A204.1 (cell line): ENCODE results near the gene PPP3R2.
"Not testable (repeated sequence)": the region's sequence is repeated elsewhere in the genome, so short reads cannot be mapped to it uniquely, and the experiment has no call there.

Experiments used
- FAIRE-seq: peaks from 2 replicates; lab custom pipeline; 2012; peaks lifted over from hg19 to GRCh38; lab: Jason Lieb, UNC

Gene PPP3R2, protein sequence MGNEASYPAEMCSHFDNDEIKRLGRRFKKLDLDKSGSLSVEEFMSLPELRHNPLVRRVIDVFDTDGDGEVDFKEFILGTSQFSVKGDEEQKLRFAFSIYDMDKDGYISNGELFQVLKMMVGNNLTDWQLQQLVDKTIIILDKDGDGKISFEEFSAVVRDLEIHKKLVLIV

DNA sequence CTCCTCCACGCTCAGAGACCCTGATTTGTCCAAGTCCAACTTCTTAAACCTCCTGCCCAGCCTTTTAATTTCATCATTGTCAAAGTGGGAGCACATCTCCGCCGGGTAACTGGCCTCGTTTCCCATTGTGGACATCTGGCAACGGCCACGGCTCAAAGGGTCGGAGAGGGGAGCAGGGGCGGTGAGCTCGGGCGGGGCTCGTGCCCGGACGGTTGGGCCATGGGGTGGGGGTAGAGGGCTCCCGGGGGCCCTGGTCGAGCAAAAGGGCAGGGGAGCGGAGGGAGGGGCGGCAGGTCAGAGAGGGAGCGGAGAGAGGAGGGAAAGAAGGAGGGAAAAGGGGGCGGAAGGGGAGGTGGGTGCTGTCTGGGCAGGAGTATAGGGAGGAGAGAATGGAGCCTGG, at the start of gene PPP3R2:
PPP3R2 (minus strand) TSS at position 174 of the 400 bp plus-strand sequence; CDS start at position 126, 48 bp downstream.
- no peak for FAIRE-seq

DNA sequence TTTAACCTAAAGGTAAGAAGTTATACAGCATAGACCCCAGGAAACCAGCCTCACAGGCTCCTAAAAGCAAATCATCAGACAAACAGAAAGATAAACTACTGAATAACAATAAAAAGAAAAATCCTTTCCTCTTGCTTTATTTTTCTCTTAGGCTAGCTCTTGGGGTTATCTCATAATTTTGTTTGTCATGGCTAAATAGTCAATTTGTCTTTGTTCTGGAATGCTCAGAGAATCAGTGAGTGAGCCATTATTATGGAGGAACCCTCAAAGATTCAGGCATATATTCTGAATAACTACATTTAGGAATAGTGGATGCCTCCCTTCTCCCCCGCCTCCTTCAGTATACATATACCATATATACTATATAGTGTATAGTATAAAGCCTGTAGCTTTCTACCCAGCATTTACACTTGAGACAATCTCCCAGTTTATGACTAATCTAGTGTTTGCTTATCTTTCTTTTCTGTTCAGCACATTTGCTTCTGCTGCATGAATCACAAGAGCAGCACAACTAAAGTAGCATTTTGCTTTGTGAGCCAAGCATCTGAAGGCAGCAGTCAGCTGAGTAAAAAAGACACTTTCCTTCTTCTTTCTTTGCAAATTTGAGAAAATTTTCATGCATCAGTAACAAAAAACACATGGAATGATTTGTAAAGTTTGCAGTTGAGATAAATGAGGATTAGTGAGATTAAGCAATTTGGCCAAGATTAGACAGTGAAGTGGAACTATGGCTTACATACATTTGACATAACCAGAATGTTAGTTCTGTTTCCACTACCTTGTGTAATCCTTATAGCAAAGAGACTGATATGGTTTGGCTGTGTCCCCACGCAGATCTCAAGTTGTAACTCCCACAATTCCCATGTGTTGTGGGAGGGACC, 45.3 kb upstream of the PPP3R2 start:
- no peak for FAIRE-seq

DNA sequence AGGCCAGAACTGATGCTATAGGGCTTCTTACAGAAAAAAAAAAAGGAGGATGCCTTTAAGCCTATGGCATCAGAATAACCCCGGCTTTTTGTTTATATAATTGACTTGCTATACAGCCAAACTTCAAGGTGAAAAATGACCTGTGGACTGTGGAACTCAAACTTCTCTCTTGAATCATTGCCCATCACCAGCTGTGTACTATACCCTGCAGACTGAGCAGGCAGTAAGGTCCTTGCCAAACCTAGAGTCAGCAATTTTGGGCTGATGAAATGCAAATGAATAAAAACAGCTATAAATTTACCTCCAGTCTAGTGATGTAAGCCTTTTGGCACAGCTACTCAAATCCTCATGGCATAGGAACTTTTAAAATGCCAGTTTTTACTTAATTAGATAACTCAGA, 44.5 kb upstream of the PPP3R2 start:
- no peak for FAIRE-seq

DNA sequence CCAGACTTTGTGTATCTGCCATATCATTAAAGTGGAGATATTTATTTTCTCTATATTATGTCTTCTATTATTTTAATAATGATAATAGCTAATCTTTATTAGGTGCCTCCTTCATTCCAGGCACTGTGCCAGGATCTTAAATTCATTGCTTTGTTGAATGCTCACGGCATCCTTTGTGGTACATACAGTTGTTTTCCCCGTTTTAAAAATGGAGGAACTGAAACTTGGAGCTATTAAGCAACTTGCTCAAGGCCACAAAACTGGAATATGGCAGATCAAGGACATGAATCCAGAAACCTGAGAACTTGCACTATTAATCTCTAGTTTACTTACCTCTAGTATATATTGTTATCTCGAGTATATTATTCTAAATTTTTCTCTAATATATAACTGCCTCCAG, 41.5 kb upstream of the PPP3R2 start:
- no peak for FAIRE-seq

DNA sequence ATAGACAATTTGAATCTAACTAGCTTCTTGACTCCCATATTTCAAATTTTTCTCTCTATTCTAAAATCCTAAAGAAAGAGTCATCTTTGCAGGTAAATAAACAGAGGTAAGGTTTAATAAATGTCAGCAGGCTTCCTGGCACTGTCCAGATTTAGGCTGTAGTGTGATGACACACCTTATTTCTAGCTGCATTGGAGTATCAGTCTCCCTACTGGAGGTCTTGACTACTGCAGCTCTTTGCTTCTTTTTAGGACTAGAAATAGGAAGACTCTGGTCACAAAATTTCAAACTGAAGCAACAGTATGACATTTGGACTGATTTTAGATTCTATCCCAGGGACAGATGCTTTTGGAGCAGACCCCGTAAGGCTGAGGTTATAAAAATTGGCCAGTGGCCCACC, 40.7 kb upstream of the PPP3R2 start:
- FAIRE-seq: no peak

DNA sequence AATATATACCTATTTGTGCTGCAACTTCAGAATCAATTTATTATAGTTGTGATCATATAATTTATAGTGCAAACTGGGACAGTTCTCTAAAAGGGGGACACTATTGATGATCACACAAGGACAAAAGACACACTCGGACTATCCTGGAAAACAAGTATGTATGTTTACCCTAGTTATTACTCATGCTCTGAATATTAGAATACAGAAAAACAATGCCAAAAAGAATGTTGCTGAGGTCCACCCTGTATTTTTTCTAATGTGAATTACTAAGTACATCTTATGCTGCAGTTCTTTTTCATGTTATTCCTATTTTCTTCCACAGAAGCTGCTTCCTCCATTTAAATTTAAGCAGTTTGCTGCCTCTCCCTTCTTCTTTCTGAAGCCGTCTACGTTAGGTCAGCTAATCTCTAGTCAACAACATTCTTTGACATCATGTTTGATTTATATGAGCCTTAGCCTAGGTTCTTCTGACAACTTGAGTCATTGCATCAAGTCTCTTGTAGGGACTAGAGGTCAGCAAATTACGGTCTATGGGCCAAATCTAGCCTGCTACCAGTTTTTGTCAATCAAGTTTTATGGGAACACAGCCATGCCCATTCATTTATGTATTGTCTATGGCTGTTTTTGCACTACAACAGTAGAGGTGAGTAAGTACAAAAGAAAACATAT, 40.1 kb upstream of the PPP3R2 start:
- no peak for FAIRE-seq

DNA sequence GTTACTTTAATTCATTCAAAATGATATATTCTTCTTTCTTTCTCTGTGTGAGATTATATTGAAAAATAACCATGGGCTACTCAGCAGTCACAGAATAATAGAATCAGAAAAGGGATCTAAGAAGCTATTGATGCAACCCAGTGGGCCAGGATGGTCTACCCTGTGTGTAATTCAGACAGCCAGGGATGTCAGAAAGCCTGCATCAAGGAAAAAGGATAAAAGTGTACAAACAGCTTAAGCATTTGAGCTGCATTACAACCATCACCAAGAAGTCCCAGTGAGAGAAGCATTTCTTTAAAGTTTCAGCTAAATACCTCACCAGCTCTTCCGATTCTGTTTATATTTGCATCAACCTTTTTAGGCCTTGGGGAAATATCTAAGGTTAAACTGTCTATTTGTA, 37.8 kb upstream of the PPP3R2 start:
- no peak for FAIRE-seq

DNA sequence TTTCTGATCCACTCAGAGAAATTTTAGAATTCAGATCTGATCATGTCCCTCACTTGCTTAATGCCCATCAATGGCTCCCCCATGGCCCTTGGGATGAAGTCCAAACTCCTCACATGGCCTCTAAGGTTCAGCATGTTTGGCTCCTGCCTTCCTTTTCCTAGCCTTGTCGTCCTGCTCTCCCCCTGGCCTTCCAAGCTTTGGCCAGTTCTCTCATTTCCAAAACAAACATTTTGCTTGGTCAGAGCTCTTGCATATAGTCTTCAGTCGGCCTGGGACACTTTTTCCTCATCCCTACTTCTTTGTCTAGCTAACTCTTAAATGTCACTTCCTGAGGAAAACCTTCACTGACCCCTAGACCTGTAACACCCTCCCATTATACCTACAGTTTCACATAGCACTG, 37.1 kb upstream of the PPP3R2 start:
- FAIRE-seq: no peak

DNA sequence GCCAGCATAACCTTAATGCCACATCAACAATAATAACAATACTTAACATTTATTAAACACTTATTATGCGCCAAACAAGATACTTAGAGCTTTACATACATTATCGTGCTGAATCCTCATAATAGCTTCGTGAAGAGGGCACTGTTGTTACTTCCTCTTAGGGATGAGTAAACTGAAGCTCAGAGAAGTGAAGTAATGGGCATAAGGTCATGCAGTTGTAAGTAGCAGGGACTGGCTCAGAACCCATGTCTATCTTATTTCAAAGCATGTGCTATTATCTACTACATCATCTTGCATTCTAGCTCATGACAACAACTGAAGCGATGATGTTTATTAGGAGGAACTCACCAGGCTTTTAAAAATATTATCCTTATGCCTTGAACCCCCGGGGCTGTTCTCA, 34.9 kb upstream of the PPP3R2 start:
- no peak for FAIRE-seq

DNA sequence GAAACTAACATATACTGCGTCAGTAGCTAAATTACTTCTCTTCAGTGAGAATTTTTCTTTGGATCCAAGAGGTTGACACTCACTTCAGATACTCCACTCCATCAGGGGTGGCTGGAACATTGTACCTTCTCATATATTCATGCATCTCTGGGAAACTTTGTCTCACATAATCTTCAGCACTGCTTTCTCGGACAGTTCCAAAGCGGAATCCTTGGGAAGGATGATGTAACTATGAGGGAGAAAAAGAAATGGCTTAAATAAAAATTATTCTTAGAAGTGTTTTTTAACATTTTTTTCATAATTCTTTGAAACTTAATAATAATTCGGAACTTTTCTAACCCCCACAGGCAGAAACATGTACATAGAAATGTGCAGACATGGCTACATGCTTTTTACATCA, 33.4 kb upstream of the PPP3R2 start:
- no peak for FAIRE-seq

DNA sequence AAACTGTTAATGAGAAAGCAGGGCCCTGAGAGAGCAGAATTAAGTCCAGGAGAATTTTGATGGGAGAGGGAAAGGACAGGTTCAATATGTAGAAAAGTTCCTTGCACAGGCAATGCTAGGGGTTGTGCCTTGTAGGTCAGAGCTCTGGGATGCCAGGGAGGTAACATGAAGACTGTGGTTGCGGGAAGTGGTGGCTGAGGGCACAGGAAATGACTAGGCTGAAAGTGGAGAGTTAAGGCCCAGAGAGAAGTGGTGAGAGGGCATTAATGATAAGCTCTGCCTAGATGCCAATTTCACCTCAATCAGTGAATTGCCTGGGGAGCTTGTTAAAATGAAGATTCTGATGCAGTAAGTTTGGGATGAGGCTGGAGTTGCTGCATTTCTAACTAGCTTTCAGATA, 31.5 kb upstream of the PPP3R2 start:
- FAIRE-seq: no peak

DNA sequence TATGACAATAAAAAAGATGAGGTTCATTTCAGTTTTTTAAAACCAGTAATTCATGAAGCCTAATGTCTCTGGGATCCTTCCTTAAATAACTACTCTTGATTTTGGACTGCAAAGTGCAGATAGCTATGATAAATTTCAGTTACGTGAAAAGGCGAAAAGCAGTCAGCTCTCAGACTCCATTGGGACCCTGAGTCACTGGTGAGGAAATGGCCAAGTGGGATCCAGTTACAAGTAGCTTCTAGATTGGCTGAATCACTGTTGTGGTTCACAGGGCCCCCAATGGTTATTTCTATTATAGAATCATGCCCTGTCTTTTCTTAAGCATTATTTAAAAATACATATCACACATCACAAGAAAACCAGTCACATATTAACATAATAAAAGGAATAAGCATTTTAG, 31.1 kb upstream of the PPP3R2 start:
- FAIRE-seq: no peak

DNA sequence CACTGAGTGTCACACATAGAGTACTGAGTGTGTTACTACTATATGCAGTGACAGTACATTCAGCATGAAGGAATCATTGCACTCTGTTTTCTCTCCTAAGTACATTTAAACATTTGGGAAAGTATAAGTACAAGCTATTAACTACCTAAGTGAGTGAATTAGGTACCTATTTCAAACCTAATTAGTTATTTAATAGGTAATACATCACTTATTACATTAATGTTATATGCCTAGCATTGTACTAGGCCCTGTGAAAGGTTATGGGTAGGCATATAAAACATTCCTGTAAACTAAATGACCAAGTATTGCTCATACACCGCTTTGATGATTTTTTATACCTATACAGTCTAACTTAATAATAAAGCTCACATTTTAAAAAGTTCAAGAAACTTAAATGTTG, 25.7 kb upstream of the PPP3R2 start:
- no peak for FAIRE-seq

DNA sequence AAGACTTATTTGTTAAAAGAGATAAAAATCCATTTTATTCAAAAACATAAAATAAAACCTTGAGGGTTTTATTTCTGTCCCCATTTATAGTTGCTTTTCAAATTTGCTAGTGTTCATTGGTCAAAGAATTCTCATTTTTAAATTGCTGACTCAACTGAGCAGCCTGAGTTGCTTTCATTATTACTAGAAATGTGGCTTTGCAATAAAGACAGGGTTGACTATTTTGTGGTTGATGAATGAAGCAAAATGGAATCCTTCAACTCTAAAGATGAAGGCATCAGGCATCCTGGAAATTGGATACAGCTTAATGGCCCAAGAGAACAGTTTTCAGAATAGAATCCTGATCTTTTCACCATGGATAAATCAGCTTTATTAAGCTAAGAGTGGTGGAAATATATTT, 23.9 kb upstream of the PPP3R2 start:
- FAIRE-seq: no peak

DNA sequence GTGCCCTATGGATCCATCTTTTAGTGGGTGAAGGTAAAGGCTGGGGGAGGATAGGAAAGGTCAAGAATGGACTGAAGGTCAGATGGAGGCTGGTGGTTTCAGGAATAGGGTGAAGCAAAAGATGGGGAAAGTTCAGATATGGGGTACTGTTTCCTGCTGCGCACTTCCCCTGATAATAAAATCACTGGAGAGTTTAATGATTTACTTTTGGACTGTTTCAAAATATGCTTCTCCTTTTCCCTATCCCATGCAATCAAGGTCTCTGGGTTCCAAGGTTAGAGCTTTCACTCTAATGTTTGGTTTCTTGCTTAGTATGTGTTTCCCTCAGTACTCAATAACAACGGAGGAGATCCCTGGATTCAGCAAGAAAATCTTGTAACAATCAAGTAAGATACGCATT, 10.8 kb upstream of the PPP3R2 start:
- FAIRE-seq: no peak

DNA sequence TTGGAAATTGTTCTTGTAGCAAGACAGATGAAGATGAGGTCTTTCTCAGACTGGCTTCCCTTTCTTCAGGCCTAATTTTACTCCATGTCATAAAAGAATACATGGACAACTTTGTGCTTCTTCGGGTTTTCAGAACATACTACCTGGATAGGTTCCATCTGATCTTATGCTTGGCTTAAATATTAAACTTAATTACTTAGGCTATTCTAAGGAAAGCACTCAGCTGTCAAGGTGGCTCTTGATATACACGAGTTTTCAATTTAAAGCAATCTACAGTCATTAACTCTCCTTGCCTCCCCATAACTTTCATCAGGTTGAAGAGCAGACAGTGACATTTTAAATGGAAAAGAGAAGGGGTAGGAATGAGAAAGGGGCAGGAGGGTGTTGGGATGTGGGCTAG, 9.5 kb upstream of the PPP3R2 start:
- no peak for FAIRE-seq

DNA sequence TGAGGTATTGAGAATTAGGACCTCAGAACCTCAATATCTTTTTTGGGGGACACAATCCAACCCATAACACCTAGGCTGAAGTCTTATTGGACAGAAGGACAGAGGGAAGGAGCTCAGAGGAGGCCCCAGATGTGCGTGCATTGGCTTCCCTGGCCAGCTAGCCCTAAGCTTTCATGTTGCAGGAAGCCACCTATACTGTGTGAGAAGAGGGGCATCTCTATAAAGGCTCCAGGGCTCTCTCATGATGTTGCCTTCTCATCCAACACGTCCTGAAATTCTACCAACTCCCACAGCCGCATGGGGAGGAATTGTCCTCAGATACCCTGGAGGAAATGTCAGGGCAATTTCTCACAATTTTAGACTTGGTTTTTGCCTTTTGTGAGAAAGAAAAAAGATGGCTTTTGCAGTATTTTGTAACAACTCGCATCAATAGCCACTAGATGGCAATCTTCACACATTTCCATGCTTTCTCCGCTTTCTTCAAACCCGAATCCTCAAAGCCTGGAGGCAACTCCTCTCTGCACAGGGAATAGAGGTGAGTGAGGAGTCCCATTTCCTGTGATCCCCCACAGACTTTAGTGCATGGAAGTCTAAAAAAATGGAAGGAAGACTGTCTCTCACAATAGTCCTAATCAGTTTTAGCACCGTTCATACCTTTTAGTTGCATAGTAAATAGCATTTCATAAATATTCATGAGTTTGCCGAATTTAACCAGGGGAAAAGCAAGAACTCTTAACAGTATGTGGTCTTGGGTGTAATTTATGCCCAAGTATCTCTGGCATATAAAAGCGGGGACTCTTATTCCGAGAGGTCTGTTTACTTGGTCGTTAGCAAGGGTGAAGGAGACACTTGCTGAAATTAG, 7.4 kb upstream of the PPP3R2 start:
- peak; percentile 83 for FAIRE-seq

DNA sequence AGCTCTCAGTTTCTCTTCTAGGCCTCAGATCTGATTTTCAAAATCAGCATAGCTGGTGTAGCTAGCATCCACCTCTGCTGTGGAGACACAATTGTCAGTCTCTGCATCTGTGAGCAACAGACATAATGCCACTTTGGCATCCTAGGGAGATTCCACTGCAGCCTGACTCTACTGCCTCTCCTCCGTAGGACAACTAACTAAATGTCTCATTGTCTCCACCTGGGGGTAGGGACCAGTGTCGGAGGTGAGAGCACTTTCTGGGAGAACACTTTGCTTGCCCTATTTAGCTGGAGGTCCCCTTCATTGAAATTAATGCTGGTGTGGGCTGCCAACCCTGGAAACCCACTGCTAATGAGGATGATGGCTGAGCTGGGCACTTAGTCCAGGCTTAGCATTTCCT, 1.4 kb downstream of the PPP3R2 start:
- FAIRE-seq: no peak

DNA sequence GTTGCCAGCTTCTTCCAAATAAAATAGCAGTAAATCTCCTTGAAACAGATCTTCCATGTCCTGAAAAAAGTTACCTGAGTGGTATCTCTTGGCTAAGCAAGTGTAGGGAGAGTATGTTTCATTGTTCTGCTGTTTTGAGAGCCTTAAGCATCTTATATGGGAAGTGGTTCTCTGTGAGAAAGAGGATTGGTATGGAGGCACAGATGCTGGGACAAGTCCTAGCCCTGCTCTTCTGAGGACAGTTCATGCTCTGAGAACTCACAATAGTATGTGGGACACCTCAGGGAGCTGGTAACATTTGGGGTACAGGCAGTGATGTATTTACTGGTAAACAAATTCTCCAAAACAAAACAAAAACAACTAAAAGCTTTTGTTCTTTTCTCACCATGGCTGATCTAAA, 2.0 kb downstream of the PPP3R2 start:
- no peak for FAIRE-seq

DNA sequence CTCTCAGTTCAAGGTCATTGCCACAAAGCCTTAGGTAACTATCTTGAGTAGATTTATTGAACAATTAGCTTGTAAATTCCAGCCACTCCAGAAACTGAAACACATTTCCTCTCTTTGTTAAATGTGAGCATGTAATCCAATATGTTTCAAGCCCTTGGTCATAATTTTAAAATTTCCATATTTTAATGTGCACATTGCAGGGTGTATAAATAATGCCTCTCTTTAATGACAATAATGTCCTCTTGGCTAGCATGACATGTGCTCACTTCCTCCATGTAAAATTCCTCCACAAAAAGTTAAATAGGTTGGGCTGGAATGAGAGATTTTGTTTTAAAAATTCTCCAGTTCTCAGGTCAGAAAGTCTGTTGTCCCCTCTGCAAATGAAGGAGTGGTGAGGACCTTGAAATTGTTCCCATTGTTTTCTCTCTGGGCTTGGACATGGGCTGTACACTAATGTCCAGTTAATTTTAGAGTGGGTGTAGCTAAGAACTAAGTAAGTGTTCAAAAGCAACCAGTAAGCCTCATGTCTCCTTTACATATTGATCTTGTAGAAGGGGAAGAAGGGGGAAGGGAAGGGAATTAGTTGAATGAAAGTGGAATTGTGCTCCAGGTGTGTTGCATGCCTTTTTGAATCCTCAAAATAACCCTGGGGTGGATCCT, 2.9 kb downstream of the PPP3R2 start:
- FAIRE-seq: no peak

DNA sequence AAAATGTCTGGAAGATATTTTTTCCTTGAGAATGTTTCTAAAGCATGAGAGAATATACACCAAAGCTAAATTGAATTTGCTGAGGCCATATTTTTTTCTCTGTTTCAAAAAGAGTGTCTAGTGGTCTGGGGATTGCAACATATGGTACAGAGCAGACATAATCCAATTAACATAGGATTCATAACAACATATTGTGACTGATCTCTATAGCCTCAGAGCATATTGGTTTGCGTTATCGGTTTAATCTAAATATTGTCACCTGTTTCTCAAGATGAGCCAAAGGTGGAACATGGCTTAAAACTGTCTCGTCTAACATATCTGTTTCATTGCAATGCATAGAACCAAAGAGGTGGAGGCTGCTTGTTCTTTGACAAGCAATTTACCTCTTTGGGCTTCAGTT, 3.9 kb downstream of the PPP3R2 start:
- no peak for FAIRE-seq

DNA sequence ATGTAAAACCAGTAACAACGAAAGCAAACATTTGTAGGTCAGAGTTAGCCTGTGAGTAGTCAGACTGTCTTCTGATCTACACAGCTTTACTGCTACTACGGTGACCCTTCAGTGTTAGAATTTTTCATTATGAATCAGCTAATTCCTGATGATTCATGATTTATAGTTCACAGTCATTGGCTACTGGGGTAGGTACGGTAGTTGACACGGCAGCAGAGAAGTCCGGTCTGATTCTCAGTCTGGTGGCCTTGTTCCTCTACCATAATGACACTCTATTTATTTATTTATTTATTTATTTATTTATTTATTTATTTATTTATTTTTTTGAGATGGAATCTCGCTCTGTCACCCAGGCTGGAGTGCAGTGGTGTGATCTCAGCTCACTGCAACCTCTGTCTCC, 4.7 kb downstream of the PPP3R2 start:
- not testable (repeated sequence) for FAIRE-seq
